MM.1S (cell line): ENCODE data around the gene TUBD1.

Experiments
- DNase-seq: peaks from one replicate; pipeline ENCODE4 v3.0.0-alpha.2; 2015
- H2AFZ ChIP-seq: fragments of 300-600 bp; sonication (generic); 2 replicates; pipeline ENCODE4 v1.6.0; 2016; ENCODE audit warnings: antibody characterized with exemption, low read length
- H3F3A ChIP-seq: fragments of 300-600 bp; sonication (generic); 2 replicates; pipeline ENCODE4 v1.6.1; 2016; ENCODE audit warnings: mild to moderate bottlenecking, antibody characterized with exemption, low read length, moderate library complexity, mixed read lengths; ENCODE audit not compliant: insufficient read depth
- H3K27ac ChIP-seq: fragments of 300-600 bp; sonication (generic); 2 replicates; pipeline ENCODE4 v1.5.1; 2016; ENCODE audit warnings: mild to moderate bottlenecking, low read length
- H3K27me3 ChIP-seq: fragments of 300-600 bp; sonication (generic); replicated peaks from 2 replicates; pipeline ENCODE4 v1.6.0; 2016; ENCODE audit warnings: low read length; ENCODE audit not compliant: insufficient read depth
- H3K36me3 ChIP-seq: fragments of 300-600 bp; sonication (generic); replicated peaks from 2 replicates; pipeline ENCODE4 v1.6.1; 2016; ENCODE audit warnings: mild to moderate bottlenecking, low read length, mixed read lengths; ENCODE audit not compliant: insufficient read depth
- H3K4me1 ChIP-seq: fragments of 300-600 bp; sonication (generic); 2 replicates; pipeline ENCODE4 v1.6.1; 2016; ENCODE audit warnings: low read length, mixed read lengths
- H3K4me2 ChIP-seq: fragments of 300-600 bp; sonication (generic); 2 replicates; pipeline ENCODE4 v1.6.0; 2016; ENCODE audit warnings: low read depth, low read length
- H3K4me3 ChIP-seq: fragments of 300-600 bp; sonication (generic); 2 replicates; pipeline ENCODE4 v1.5.1; 2016; ENCODE audit warnings: low read length, mixed read lengths
- H3K79me2 ChIP-seq: fragments of 300-600 bp; sonication (generic); 2 replicates; pipeline ENCODE4 v1.6.1; 2016; ENCODE audit warnings: mixed run types, low read length, mixed read lengths
- H3K9ac ChIP-seq: fragments of 300-600 bp; sonication (generic); 2 replicates; pipeline ENCODE4 v1.6.1; 2016; ENCODE audit warnings: low read length, mixed read lengths
- H3K9me2 ChIP-seq: fragments of 300-600 bp; sonication (generic); replicated peaks from 2 replicates; pipeline ENCODE4 v1.6.1; 2016; ENCODE audit warnings: mild to moderate bottlenecking, low read length, mixed read lengths; ENCODE audit not compliant: insufficient read depth
- H3K9me3 ChIP-seq: fragments of 300-600 bp; sonication (generic); replicated peaks from 2 replicates; pipeline ENCODE4 v1.6.1; 2016; ENCODE audit warnings: mild to moderate bottlenecking, low read length, mixed read lengths; ENCODE audit not compliant: insufficient read depth
- H4K20me1 ChIP-seq: fragments of 300-600 bp; sonication (generic); 2 replicates; pipeline ENCODE4 v1.6.1; 2016; ENCODE audit warnings: mild to moderate bottlenecking, low read length, moderate library complexity, mixed read lengths; ENCODE audit not compliant: insufficient read depth
- EZH2 ChIP-seq: fragments of 300-600 bp; sonication (generic); optimal IDR thresholded peaks from 2 replicates; pipeline ENCODE3; 2017; ENCODE audit warnings: low read depth, mild to moderate bottlenecking, antibody characterized with exemption, low read length, mixed read lengths
- EZH2phosphoT487 ChIP-seq: fragments of 300-600 bp; sonication (generic); IDR thresholded peaks from 2 replicates; pipeline ENCODE4 v1.6.1; 2018; ENCODE audit warnings: antibody characterized with exemption, low read length
- TF ChIP-seq, protein P1 (sequence below): fragments of 300-600 bp; sonication (generic); IDR thresholded peaks from 2 replicates; pipeline ENCODE4 v1.5.1; 2016; ENCODE audit warnings: antibody characterized with exemption, low read length, mixed read lengths

TUBD1 gene

DNA sequence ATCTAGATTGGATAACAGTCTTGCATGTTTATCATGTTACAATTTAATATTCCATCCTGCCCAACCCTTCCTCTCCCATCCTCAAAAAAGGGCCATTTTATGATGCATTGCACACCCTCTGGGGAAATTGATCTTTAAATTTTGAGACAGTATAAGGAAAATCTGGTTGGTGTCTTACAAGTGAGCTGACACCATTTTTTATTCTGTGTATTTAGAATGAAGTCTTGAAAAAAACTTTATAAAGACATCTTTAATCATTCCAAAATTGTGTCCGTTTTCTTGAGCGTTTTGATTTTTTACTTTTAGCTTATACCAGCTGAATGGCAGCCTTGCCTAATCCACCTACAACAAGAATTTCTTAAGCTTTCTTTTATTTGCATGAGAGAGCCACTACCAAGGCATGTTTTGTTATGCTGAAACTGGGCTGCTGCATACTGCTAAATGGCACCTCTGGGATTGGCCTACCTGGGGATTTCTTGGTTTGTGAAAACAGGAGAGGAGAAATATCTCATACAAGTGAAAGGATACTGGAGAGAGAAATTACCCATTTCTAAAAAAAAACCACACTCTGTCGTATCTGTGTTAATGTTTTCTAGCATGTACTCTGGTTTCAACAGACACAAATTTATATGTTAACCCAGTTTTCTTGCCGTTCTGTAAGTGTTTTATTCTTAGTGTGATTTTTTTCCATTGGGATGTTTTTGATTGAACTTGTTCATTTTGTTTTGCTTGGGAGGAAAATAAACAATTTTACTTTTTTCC is 52.2 kb downstream of the TUBD1 start:
- no peaks in the 10 kb centered on the region for H3K36me3 ChIP-seq
- H3K4me3 ChIP-seq, result no peak overlapping the region; the same call in 1 of the 2 replicates
- H3K27ac ChIP-seq, result no peak overlapping the region
- no peaks in the 10 kb centered on the region for H3K9me2 ChIP-seq
- DNase-seq, result no peak
- no peak overlapping the region for H3K4me2 ChIP-seq
- H3F3A ChIP-seq, result peaks cover 12% of the 10 kb centered on the region
- no peaks in the 10 kb centered on the region for H3K79me2 ChIP-seq
- peaks cover 24% of the 10 kb centered on the region for H3K4me1 ChIP-seq
- H4K20me1 ChIP-seq, result no peaks in the 10 kb centered on the region
- TF ChIP-seq, protein P1, sequence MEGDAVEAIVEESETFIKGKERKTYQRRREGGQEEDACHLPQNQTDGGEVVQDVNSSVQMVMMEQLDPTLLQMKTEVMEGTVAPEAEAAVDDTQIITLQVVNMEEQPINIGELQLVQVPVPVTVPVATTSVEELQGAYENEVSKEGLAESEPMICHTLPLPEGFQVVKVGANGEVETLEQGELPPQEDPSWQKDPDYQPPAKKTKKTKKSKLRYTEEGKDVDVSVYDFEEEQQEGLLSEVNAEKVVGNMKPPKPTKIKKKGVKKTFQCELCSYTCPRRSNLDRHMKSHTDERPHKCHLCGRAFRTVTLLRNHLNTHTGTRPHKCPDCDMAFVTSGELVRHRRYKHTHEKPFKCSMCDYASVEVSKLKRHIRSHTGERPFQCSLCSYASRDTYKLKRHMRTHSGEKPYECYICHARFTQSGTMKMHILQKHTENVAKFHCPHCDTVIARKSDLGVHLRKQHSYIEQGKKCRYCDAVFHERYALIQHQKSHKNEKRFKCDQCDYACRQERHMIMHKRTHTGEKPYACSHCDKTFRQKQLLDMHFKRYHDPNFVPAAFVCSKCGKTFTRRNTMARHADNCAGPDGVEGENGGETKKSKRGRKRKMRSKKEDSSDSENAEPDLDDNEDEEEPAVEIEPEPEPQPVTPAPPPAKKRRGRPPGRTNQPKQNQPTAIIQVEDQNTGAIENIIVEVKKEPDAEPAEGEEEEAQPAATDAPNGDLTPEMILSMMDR, result no peak
- TF ChIP-seq EZH2 (no peak), EZH2phosphoT487 (no peak)
- H2AFZ ChIP-seq, result no peak overlapping the region
- H3K9me3 ChIP-seq, result no peaks in the 10 kb centered on the region
- H3K27me3 ChIP-seq, result no peaks in the 10 kb centered on the region
- no peak overlapping the region for H3K9ac ChIP-seq

DNA sequence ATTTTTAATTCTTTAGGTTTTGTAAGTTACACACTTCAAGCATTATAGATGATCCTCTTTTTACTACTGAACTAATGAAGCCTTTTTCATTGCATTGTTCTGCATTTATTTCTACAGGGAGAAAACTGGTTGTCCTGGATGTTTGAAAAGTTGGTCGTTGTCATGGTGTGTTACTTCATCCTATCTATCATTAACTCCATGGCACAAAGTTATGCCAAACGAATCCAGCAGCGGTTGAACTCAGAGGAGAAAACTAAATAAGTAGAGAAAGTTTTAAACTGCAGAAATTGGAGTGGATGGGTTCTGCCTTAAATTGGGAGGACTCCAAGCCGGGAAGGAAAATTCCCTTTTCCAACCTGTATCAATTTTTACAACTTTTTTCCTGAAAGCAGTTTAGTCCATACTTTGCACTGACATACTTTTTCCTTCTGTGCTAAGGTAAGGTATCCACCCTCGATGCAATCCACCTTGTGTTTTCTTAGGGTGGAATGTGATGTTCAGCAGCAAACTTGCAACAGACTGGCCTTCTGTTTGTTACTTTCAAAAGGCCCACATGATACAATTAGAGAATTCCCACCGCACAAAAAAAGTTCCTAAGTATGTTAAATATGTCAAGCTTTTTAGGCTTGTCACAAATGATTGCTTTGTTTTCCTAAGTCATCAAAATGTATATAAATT is 53.0 kb downstream of the TUBD1 start:
- Histone ChIP-seq H3K36me3 (no peaks in the 10 kb centered on the region), H3F3A (peaks cover 5% of the 10 kb centered on the region), H3K9me2 (no peaks in the 10 kb centered on the region), H4K20me1 (no peaks in the 10 kb centered on the region), H3K4me2 (no peak overlapping the region), H3K4me1 (peaks cover 17% of the 10 kb centered on the region), H3K9me3 (no peaks in the 10 kb centered on the region), H3K4me3 (no peak overlapping the region), H3K27ac (no peak overlapping the region), H3K27me3 (no peaks in the 10 kb centered on the region), H2AFZ (no peak overlapping the region), H3K79me2 (no peaks in the 10 kb centered on the region), H3K9ac (no peak overlapping the region)
- no peak for TF ChIP-seq EZH2
- TF ChIP-seq, protein P1, result no peak
- TF ChIP-seq EZH2phosphoT487, result no peak
- no peak for DNase-seq

- Histone ChIP-seq H3K9ac (no peak overlapping the region), H2AFZ (no peak overlapping the region), H3K36me3 (no peaks in the 10 kb centered on the region), H3K4me1 (peaks cover 18% of the 10 kb centered on the region), H3K4me2 (no peak overlapping the region), H3K27ac (no peak overlapping the region), H3K9me2 (no peaks in the 10 kb centered on the region), H3K4me3 (no peak overlapping the region; the same call in 1 of the 2 replicates), H4K20me1 (no peaks in the 10 kb centered on the region), H3K27me3 (no peaks in the 10 kb centered on the region), H3K79me2 (no peaks in the 10 kb centered on the region), H3K9me3 (no peaks in the 10 kb centered on the region), H3F3A (no peaks in the 10 kb centered on the region)
- TF ChIP-seq EZH2phosphoT487 (no peak), EZH2 (no peak)
- TF ChIP-seq, protein P1, result no peak
- no peak for DNase-seq
Measured at GRCh38 chr17:59838052-59838916, 54.5 kb downstream of the TUBD1 start.
